HT1080 (cell line): ENCODE measurements around the gene PC. TPM values are rescaled to one million over a fixed set of nuclear protein-coding genes. Genes with fewer than 3 reads are reported as not detected.

Source experiments
- DNase-seq: peaks from one replicate; pipeline ENCODE4 v3.0.0-alpha.2; 2015; ENCODE audit warnings: low read depth
- total RNA-seq: library from RNA; depleted of rRNA; stranded (reverse); fragments of >200 nt; shearing (Covaris generic); gene quantifications from 2 replicates; pipeline ENCODE4 v1.2.3, GENCODE V29; 2014

Gene PC
- total RNA-seq, 1 experiment from 2014 or later = 14.9 TPM

- no peak for DNase-seq
These were observed 282 bp downstream of the PC start for GRCh38 chr11:66957971-66958231.

GRCh38 chr11:66956689-66957290, 1.4 kb downstream of the PC start:
- DNase-seq = no peak

GRCh38 chr11:66953081-66953833, 4.9 kb downstream of the PC start:
- DNase-seq = no peak

- peak; percentile 26 for DNase-seq
These were observed 6.3 kb downstream of the PC start for GRCh38 chr11:66951927-66952337.

GRCh38 chr11:66951135-66951534, 7.0 kb downstream of the PC start:
- no peak for DNase-seq

- peak; percentile 93 for DNase-seq
These were observed 8.1 kb downstream of the PC start for GRCh38 chr11:66950112-66950535.

GRCh38 chr11:66938582-66939135, 19.5 kb downstream of the PC start:
- DNase-seq = no peak

GRCh38 chr11:66937193-66937733, 20.9 kb downstream of the PC start:
- no peak for DNase-seq

GRCh38 chr11:66936311-66936711, 21.9 kb downstream of the PC start:
- DNase-seq = no peak

- no peak for DNase-seq
These were observed 23.0 kb downstream of the PC start for GRCh38 chr11:66934950-66935779.

- DNase-seq = no peak
These were observed 24.7 kb downstream of the PC start for GRCh38 chr11:66933531-66933930.

GRCh38 chr11:66932543-66932942, 25.6 kb downstream of the PC start:
- DNase-seq = no peak

GRCh38 chr11:66929753-66930152, 28.4 kb downstream of the PC start:
- no peak for DNase-seq

GRCh38 chr11:66924272-66924671, 33.9 kb downstream of the PC start:
- DNase-seq = no peak

GRCh38 chr11:66922551-66922950, 35.6 kb downstream of the PC start:
- no peak for DNase-seq

GRCh38 chr11:66920978-66921784, 37.0 kb downstream of the PC start:
- no peak for DNase-seq

GRCh38 chr11:66919923-66920322, 38.3 kb downstream of the PC start:
- DNase-seq = no peak

GRCh38 chr11:66918741-66919140, 39.4 kb downstream of the PC start:
- DNase-seq = no peak

- DNase-seq = no peak
These were observed 42.3 kb downstream of the PC start for GRCh38 chr11:66915866-66916265.

GRCh38 chr11:66915046-66915832, 42.9 kb downstream of the PC start:
- no peak for DNase-seq
